IMR-90 (cell line): Measurements from ENCODE around the gene ZNF613. TPM values are rescaled to one million over a fixed set of nuclear protein-coding genes. Genes with fewer than 3 reads are reported as not detected.

ENCODE experiments used
- ATAC-seq: fragments of 200-7000 bp; cut with Tn5 transposase; 2 replicates; pipeline ENCODE4 v1.9.1; 2020; ENCODE audit warnings: low read depth, mild to moderate bottlenecking, moderate library complexity
- BruUV-seq: library from RNA; stranded (reverse); fragments of 400-500 nt; replicated peaks from 2 replicates; lab custom pipeline; 2021; lab: Mats Ljungman, UMichigan
- CTCF ChIA-PET: fragments of 300-600 bp; formaldehyde crosslinking; extraction: SDS; loops from one replicate; lab custom pipeline; 2021; ENCODE audit warnings: antibody characterized with exemption; lab: Yijun Ruan, JAX
- POLR2A ChIA-PET: fragments of 300-600 bp; sonication (Branson Sonifier 250); formaldehyde crosslinking; loops from one replicate; lab custom pipeline; 2022; ENCODE audit warnings: antibody characterized with exemption; ENCODE audit not compliant: unreplicated experiment; lab: Charles Lee
- DNase-seq: peaks from one replicate; pipeline ENCODE4 v3.0.0; 2013
- H2AFZ ChIP-seq: replicated peaks from 2 replicates; pipeline ENCODE3; 2013; ENCODE audit warnings: low read length, mild to moderate bottlenecking; ENCODE audit not compliant: poor library complexity
- H2AK5ac ChIP-seq: 2 replicates; pipeline ENCODE4 v1.6.1; 2013; ENCODE audit warnings: low read depth, low read length, inconsistent platforms
- H2AK9ac ChIP-seq: replicated peaks from 2 replicates; pipeline ENCODE3; 2013; ENCODE audit warnings: mild to moderate bottlenecking, low read depth, low read length, moderate library complexity; ENCODE audit not compliant: poor library complexity
- H2BK120ac ChIP-seq: 2 replicates; pipeline ENCODE4 v1.6.1; 2013; ENCODE audit warnings: low read depth, low read length, inconsistent platforms
- H2BK15ac ChIP-seq: 3 replicates; pipeline ENCODE4 v1.6.1; 2013; ENCODE audit warnings: low read depth, low read length, inconsistent platforms
- H2BK20ac ChIP-seq: 2 replicates; pipeline ENCODE4 v1.6.1; 2013; ENCODE audit warnings: low read depth, mild to moderate bottlenecking, inconsistent platforms, low read length, moderate library complexity
- H2BK5ac ChIP-seq: 2 replicates; pipeline ENCODE4 v1.6.1; 2013; ENCODE audit warnings: mild to moderate bottlenecking, low read depth, low read length, inconsistent platforms; ENCODE audit not compliant: poor library complexity, severe bottlenecking
- H3K14ac ChIP-seq: replicated peaks from 2 replicates; pipeline ENCODE4 v1.6.1; 2013; ENCODE audit warnings: low read depth, low read length, inconsistent platforms
- H3K18ac ChIP-seq: 2 replicates; pipeline ENCODE4 v1.6.1; 2013; ENCODE audit warnings: low read depth, low read length, control low read depth
- H3K23ac ChIP-seq: 2 replicates; pipeline ENCODE4 v1.6.1; 2013; ENCODE audit warnings: low read depth, low read length, inconsistent platforms
- H3K27ac ChIP-seq: 2 replicates; pipeline ENCODE4 v1.5.1; 2013; ENCODE audit warnings: mild to moderate bottlenecking, control low read depth, low read length; ENCODE audit not compliant: insufficient read depth
- H3K27me3 ChIP-seq: 2 replicates; pipeline ENCODE4 v1.6.1; 2013; ENCODE audit warnings: low read length; ENCODE audit not compliant: control insufficient read depth, insufficient read depth
- H3K36me3 ChIP-seq: 2 replicates; pipeline ENCODE4 v1.6.1; 2013; ENCODE audit warnings: low read length, mixed read lengths; ENCODE audit not compliant: control insufficient read depth, insufficient read depth
- H3K4ac ChIP-seq: 2 replicates; pipeline ENCODE4 v1.6.1; 2013; ENCODE audit warnings: low read depth, low read length, inconsistent platforms
- H3K4me1 ChIP-seq: 2 replicates; pipeline ENCODE4 v1.6.1; 2013; ENCODE audit warnings: low read length, mixed read lengths; ENCODE audit not compliant: control insufficient read depth, insufficient read depth
- H3K4me2 ChIP-seq: 2 replicates; pipeline ENCODE4 v1.6.1; 2013; ENCODE audit warnings: low read depth, mild to moderate bottlenecking, control low read depth, low read length, moderate library complexity
- H3K4me3 ChIP-seq: 2 replicates; pipeline ENCODE4 v1.5.1; 2013; ENCODE audit warnings: low read depth, mild to moderate bottlenecking, control low read depth, low read length, moderate library complexity; ENCODE audit not compliant: insufficient read depth
- H3K56ac ChIP-seq: 2 replicates; pipeline ENCODE4 v1.6.1; 2013; ENCODE audit warnings: low read length, inconsistent platforms; ENCODE audit not compliant: insufficient read depth; ENCODE audit errors: extremely low read depth
- H3K79me1 ChIP-seq, 2 experiments: 2 replicates each; pipeline ENCODE4 v1.6.1; 2013; ENCODE audit warnings: low read length in 2 of 2, inconsistent platforms in 1 of 2, low read depth in 1 of 2
- H3K9ac ChIP-seq: 2 replicates; pipeline ENCODE4 v1.6.1; 2013; ENCODE audit warnings: low read depth, low read length, control low read depth
- H3K9me1 ChIP-seq: 2 replicates; pipeline ENCODE4 v1.6.1; 2013; ENCODE audit warnings: low read length, inconsistent platforms; ENCODE audit not compliant: insufficient read depth
- H3K9me3 ChIP-seq: 2 replicates; pipeline ENCODE4 v1.6.1; 2013; ENCODE audit warnings: low read length; ENCODE audit not compliant: control insufficient read depth, insufficient read depth
- H4K20me1 ChIP-seq: 2 replicates; pipeline ENCODE4 v1.6.1; 2013; ENCODE audit warnings: low read length, inconsistent platforms; ENCODE audit not compliant: insufficient read depth
- H4K5ac ChIP-seq: 2 replicates; pipeline ENCODE4 v1.6.1; 2013; ENCODE audit warnings: mild to moderate bottlenecking, low read depth, low read length, control low read depth
- H4K8ac ChIP-seq, 2 experiments: 2 replicates each; pipeline ENCODE4 v1.6.1; 2013; ENCODE audit warnings: low read depth in 2 of 2, low read length in 2 of 2, control low read depth in 1 of 2, inconsistent platforms in 1 of 2
- H4K91ac ChIP-seq: 2 replicates; pipeline ENCODE4 v1.6.1; 2013; ENCODE audit warnings: low read depth, low read length, inconsistent platforms; ENCODE audit not compliant: insufficient read depth
- BHLHE40 ChIP-seq: fragments of 150-350 bp; IDR thresholded peaks from 2 replicates; pipeline ENCODE4 v1.6.1; 2016; ENCODE audit warnings: mild to moderate bottlenecking, low read depth, low read length
- CEBPB ChIP-seq: IDR thresholded peaks from 2 replicates; pipeline ENCODE4 v1.6.1; 2012; ENCODE audit warnings: low read depth, low read length, improper control_type of control experiment
- CHD1 ChIP-seq: IDR thresholded peaks from 2 replicates; pipeline ENCODE4 v1.6.1; 2012; ENCODE audit warnings: low read depth, low read length, improper control_type of control experiment
- CTCF ChIP-seq: conservative IDR thresholded peaks from 2 replicates; pipeline ENCODE4 v1.5.1; 2012; ENCODE audit warnings: mild to moderate bottlenecking, low read depth, low read length, improper control_type of control experiment
- ELK1 ChIP-seq: fragments of 150-350 bp; IDR thresholded peaks from 2 replicates; pipeline ENCODE4 v1.6.1; 2016; ENCODE audit warnings: low read depth, mild to moderate bottlenecking, low read length, moderate library complexity, borderline replicate concordance
- MAFK ChIP-seq: IDR thresholded peaks from 2 replicates; pipeline ENCODE4 v1.6.1; 2012; ENCODE audit warnings: low read depth, low read length, improper control_type of control experiment
- MAZ ChIP-seq: IDR thresholded peaks from 2 replicates; pipeline ENCODE4 v1.6.1; 2012; ENCODE audit warnings: low read depth, mild to moderate bottlenecking, low read length, improper control_type of control experiment, moderate library complexity, borderline replicate concordance
- MXI1 ChIP-seq: IDR thresholded peaks from 2 replicates; pipeline ENCODE4 v1.6.1; 2012; ENCODE audit warnings: low read depth, mild to moderate bottlenecking, low read length, moderate library complexity, borderline replicate concordance
- NFE2L2 ChIP-seq: fragments of 150-350 bp; IDR thresholded peaks from 2 replicates; pipeline ENCODE4 v1.6.1; 2016; ENCODE audit warnings: low read depth, mild to moderate bottlenecking, low read length
- POLR2A ChIP-seq: IDR thresholded peaks from 2 replicates; pipeline ENCODE4 v1.6.1; 2012; ENCODE audit warnings: mild to moderate bottlenecking, low read depth, low read length
- RAD21 ChIP-seq: IDR thresholded peaks from 2 replicates; pipeline ENCODE4 v1.6.1; 2012; ENCODE audit warnings: low read length, improper control_type of control experiment
- RFX5 ChIP-seq: IDR thresholded peaks from 2 replicates; pipeline ENCODE4 v1.8.0; 2012; ENCODE audit warnings: low read depth, mild to moderate bottlenecking, low read length, moderate library complexity
- SMC3 ChIP-seq: fragments of 150-350 bp; IDR thresholded peaks from 2 replicates; pipeline ENCODE4 v1.6.1; 2016; ENCODE audit warnings: low read depth, mild to moderate bottlenecking, antibody characterized with exemption, low read length, moderate library complexity
- USF2 ChIP-seq: fragments of 150-350 bp; IDR thresholded peaks from 2 replicates; pipeline ENCODE4 v1.6.1; 2017; ENCODE audit warnings: mild to moderate bottlenecking, antibody characterized with exemption, low read length, low read depth
- WGBS, 2 experiments: methylation state at CpG; one replicate each; pipeline versions ENCODE4 v1.1.5 to v1.1.7; 2013; ENCODE audit warnings: missing lambda C conversion rate in 2 of 2; ENCODE audit not compliant: insufficient read length in 1 of 2; ENCODE audit errors: extremely low coverage in 2 of 2; 5-methylcytosine and 5-hydroxymethylcytosine counted together
- dilution Hi-C: fragments of 300-500 bp; cut with HindIII; formaldehyde crosslinking; loops from one replicate; pipeline ENCODE4 v1.14.3; 2018; ENCODE audit warnings: low sequenced_read_pairs; ENCODE audit not compliant: unreplicated experiment
- in situ Hi-C: fragments of 300-500 bp; cut with MboI; formaldehyde crosslinking; loops from 3 replicates; pipeline ENCODE4 v1.14.3; 2019; ENCODE audit warnings: low sequenced_read_pairs, inconsistent platforms, mixed read lengths
- intact Hi-C: fragments of 100-400 bp; cut with micrococcal nuclease; formaldehyde crosslinking; loops from 2 replicates; pipeline ENCODE4 v1.10.0; 2022
- polyA plus RNA-seq, 3 experiments: library from polyadenylated mRNA; depleted of rRNA; stranded (reverse); fragments of >200 nt; gene quantifications; 2 replicates each; pipeline ENCODE4 v1.2.3, GENCODE V29; 2012; ENCODE audit warnings: low replicate concordance in 1 of 3
- total RNA-seq: library from RNA; depleted of rRNA; stranded (reverse); fragments of >200 nt; gene quantifications from 2 replicates; pipeline ENCODE4 v1.2.3, GENCODE V29; 2012

Gene ZNF613
- total and polyA plus RNA-seq, 2 of the 4 experiments (the other 2 are of a cell fraction), result 3.3 to 10.4 TPM

- no peak for DNase-seq
- Histone ChIP-seq H3K14ac (no peak overlapping the region), H4K20me1 (no peaks in the 10 kb centered on the region), H4K8ac (no peak overlapping the region), H3K23ac (no peak overlapping the region), H3K18ac (no peak overlapping the region), H3K4ac (no peak overlapping the region), H3K4me1 (no peaks in the 10 kb centered on the region), H3K9me1 (no peaks in the 10 kb centered on the region), H3K9ac (no peak overlapping the region), H2AK5ac (no peak overlapping the region), H2BK15ac (no peak overlapping the region), H4K91ac (no peak overlapping the region), H3K27me3 (no peaks in the 10 kb centered on the region), H3K4me3 (no peak overlapping the region), H3K56ac (no peak overlapping the region), H3K27ac (no peak overlapping the region), H2BK120ac (no peak overlapping the region), H2BK20ac (no peak overlapping the region), H3K4me2 (no peak overlapping the region), H2AK9ac (no peak overlapping the region), H2BK5ac (no peak overlapping the region), H4K5ac (no peak overlapping the region), H3K79me1 (peaks cover 0 to 2% of the 10 kb centered on the region in 2 experiments; a peak in 1 of 4 replicates), H3K9me3 (peaks cover 53% of the 10 kb centered on the region), H3K36me3 (peaks cover 42% of the 10 kb centered on the region), H2AFZ (no peak overlapping the region)
- BruUV-seq, result TSS peak; percentile 51
- no peak for ATAC-seq
- no peak for TF ChIP-seq BHLHE40
- TF ChIP-seq NFE2L2, result no peak
- no peak for TF ChIP-seq CTCF
- TF ChIP-seq CHD1, result no peak
- TF ChIP-seq SMC3, result no peak
- no peak for TF ChIP-seq RFX5
- no peak for TF ChIP-seq MAFK
- TF ChIP-seq ELK1, result no peak
- TF ChIP-seq MAZ, result no peak
- TF ChIP-seq POLR2A, result no peak
- TF ChIP-seq CEBPB, result no peak
- TF ChIP-seq MXI1, result no peak
- TF ChIP-seq USF2, result no peak
- no peak for TF ChIP-seq RAD21
- dilution Hi-C loops (no loop called here), in situ Hi-C loops (no loop called here), intact Hi-C loops (no loop called here)
- CTCF ChIA-PET, result no interaction called here
- no CpG with 5 or more reads among the region's 5 CpGs for WGBS, 2 experiments
- POLR2A ChIA-PET, result no interaction called here
These were observed 38.3 kb downstream of the ZNF613 start for GRCh38 chr19:51965583-51965982.
